ENCODE data around the gene CGNL1.

CGNL1 gene

GRCh38 chr15:57432141-57432741, 55.9 kb downstream of the CGNL1 start:
- TF ChIP-seq EZH2 (optimal IDR thresholded peaks at IDR 0.05; ENCODE audit: low read depth, low read length) (no peak), EZH2phosphoT487 (IDR thresholded peaks at IDR 0.05; ENCODE audit: low read length) (no peak)
- TF ChIP-seq, protein P1, sequence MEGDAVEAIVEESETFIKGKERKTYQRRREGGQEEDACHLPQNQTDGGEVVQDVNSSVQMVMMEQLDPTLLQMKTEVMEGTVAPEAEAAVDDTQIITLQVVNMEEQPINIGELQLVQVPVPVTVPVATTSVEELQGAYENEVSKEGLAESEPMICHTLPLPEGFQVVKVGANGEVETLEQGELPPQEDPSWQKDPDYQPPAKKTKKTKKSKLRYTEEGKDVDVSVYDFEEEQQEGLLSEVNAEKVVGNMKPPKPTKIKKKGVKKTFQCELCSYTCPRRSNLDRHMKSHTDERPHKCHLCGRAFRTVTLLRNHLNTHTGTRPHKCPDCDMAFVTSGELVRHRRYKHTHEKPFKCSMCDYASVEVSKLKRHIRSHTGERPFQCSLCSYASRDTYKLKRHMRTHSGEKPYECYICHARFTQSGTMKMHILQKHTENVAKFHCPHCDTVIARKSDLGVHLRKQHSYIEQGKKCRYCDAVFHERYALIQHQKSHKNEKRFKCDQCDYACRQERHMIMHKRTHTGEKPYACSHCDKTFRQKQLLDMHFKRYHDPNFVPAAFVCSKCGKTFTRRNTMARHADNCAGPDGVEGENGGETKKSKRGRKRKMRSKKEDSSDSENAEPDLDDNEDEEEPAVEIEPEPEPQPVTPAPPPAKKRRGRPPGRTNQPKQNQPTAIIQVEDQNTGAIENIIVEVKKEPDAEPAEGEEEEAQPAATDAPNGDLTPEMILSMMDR (IDR thresholded peaks at IDR 0.05; ENCODE audit: low read length), result no peak
- no peak overlapping the region for H3K9ac ChIP-seq (ENCODE audit: low read length)
- H3K27ac ChIP-seq (ENCODE audit: low read length), result no peak overlapping the region
- no peak overlapping the region for H3K4me2 ChIP-seq (ENCODE audit: low read depth, low read length)
- no peaks in the 10 kb centered on the region for H3K27me3 ChIP-seq (replicated peaks; ENCODE audit: insufficient read depth, low read length)
- H2AFZ ChIP-seq (ENCODE audit: low read length), result no peak overlapping the region
- no peaks in the 10 kb centered on the region for H4K20me1 ChIP-seq (ENCODE audit: insufficient read depth, low read length)
- no peaks in the 10 kb centered on the region for H3K36me3 ChIP-seq (replicated peaks; ENCODE audit: insufficient read depth, low read length)
- DNase-seq, result no peak
- H3K9me3 ChIP-seq (replicated peaks; ENCODE audit: insufficient read depth, low read length), result no peaks in the 10 kb centered on the region
- no peaks in the 10 kb centered on the region for H3K79me2 ChIP-seq (ENCODE audit: low read length)
- no peaks in the 10 kb centered on the region for H3K4me1 ChIP-seq (ENCODE audit: low read length)
- no peaks in the 10 kb centered on the region for H3K9me2 ChIP-seq (replicated peaks; ENCODE audit: insufficient read depth, low read length)
- no peak overlapping the region for H3K4me3 ChIP-seq (ENCODE audit: low read length)
- no peaks in the 10 kb centered on the region for H3F3A ChIP-seq (ENCODE audit: insufficient read depth, low read length)

- H3K9ac ChIP-seq (ENCODE audit: low read length), result no peak overlapping the region
- H3K27ac ChIP-seq (ENCODE audit: low read length), result no peak overlapping the region
- H3K36me3 ChIP-seq (replicated peaks; ENCODE audit: insufficient read depth, low read length), result no peaks in the 10 kb centered on the region
- H3K27me3 ChIP-seq (replicated peaks; ENCODE audit: insufficient read depth, low read length), result no peaks in the 10 kb centered on the region
- DNase-seq, result no peak
- TF ChIP-seq, protein P1 (IDR thresholded peaks at IDR 0.05; ENCODE audit: low read length), result no peak
- TF ChIP-seq EZH2phosphoT487 (IDR thresholded peaks at IDR 0.05; ENCODE audit: low read length) (no peak), EZH2 (optimal IDR thresholded peaks at IDR 0.05; ENCODE audit: low read depth, low read length) (no peak)
- no peaks in the 10 kb centered on the region for H3F3A ChIP-seq (ENCODE audit: insufficient read depth, low read length)
- H3K4me2 ChIP-seq (ENCODE audit: low read depth, low read length), result no peak overlapping the region
- H3K4me1 ChIP-seq (ENCODE audit: low read length), result no peaks in the 10 kb centered on the region
- H3K79me2 ChIP-seq (ENCODE audit: low read length), result no peaks in the 10 kb centered on the region
- no peaks in the 10 kb centered on the region for H4K20me1 ChIP-seq (ENCODE audit: insufficient read depth, low read length)
- no peak overlapping the region for H2AFZ ChIP-seq (ENCODE audit: low read length)
- no peaks in the 10 kb centered on the region for H3K9me3 ChIP-seq (replicated peaks; ENCODE audit: insufficient read depth, low read length)
- H3K4me3 ChIP-seq (ENCODE audit: low read length), result no peak overlapping the region
- H3K9me2 ChIP-seq (replicated peaks; ENCODE audit: insufficient read depth, low read length), result no peaks in the 10 kb centered on the region
Measured at GRCh38 chr15:57436166-57436565, 59.9 kb downstream of the CGNL1 start.

GRCh38 chr15:57436961-57437360, 60.7 kb downstream of the CGNL1 start:
- H3K27ac ChIP-seq (ENCODE audit: low read length), result no peak overlapping the region
- no peaks in the 10 kb centered on the region for H3K36me3 ChIP-seq (replicated peaks; ENCODE audit: insufficient read depth, low read length)
- H3K4me1 ChIP-seq (ENCODE audit: low read length), result no peaks in the 10 kb centered on the region
- DNase-seq, result no peak
- H3K9ac ChIP-seq (ENCODE audit: low read length), result no peak overlapping the region
- H3K27me3 ChIP-seq (replicated peaks; ENCODE audit: insufficient read depth, low read length), result no peaks in the 10 kb centered on the region
- H3K4me2 ChIP-seq (ENCODE audit: low read depth, low read length), result no peak overlapping the region
- no peaks in the 10 kb centered on the region for H3K9me2 ChIP-seq (replicated peaks; ENCODE audit: insufficient read depth, low read length)
- H4K20me1 ChIP-seq (ENCODE audit: insufficient read depth, low read length), result no peaks in the 10 kb centered on the region
- no peaks in the 10 kb centered on the region for H3K79me2 ChIP-seq (ENCODE audit: low read length)
- H2AFZ ChIP-seq (ENCODE audit: low read length), result no peak overlapping the region
- no peak overlapping the region for H3K4me3 ChIP-seq (ENCODE audit: low read length)
- H3K9me3 ChIP-seq (replicated peaks; ENCODE audit: insufficient read depth, low read length), result no peaks in the 10 kb centered on the region
- no peaks in the 10 kb centered on the region for H3F3A ChIP-seq (ENCODE audit: insufficient read depth, low read length)
- TF ChIP-seq, protein P1 (IDR thresholded peaks at IDR 0.05; ENCODE audit: low read length), result no peak
- no peak for TF ChIP-seq EZH2phosphoT487 (IDR thresholded peaks at IDR 0.05; ENCODE audit: low read length)
- no peak for TF ChIP-seq EZH2 (optimal IDR thresholded peaks at IDR 0.05; ENCODE audit: low read depth, low read length)
